GM18909 (cell line): Measurements from ENCODE around the gene PPP2R5E.
A peak's percentile ranks its signal among the peaks of the same experiment; 100 is the strongest.
"Not testable (repeated sequence)": the region's sequence is repeated elsewhere in the genome, so short reads cannot be mapped to it uniquely, and the experiment has no call there.

Experiments
- ATAC-seq: cut with Tn5 transposase; IDR thresholded peaks from one replicate; pipeline ENCODE4 v1.9.1; 2021; ENCODE audit warnings: mild to moderate bottlenecking; ENCODE audit not compliant: unreplicated experiment, poor library complexity

PPP2R5E gene

DNA sequence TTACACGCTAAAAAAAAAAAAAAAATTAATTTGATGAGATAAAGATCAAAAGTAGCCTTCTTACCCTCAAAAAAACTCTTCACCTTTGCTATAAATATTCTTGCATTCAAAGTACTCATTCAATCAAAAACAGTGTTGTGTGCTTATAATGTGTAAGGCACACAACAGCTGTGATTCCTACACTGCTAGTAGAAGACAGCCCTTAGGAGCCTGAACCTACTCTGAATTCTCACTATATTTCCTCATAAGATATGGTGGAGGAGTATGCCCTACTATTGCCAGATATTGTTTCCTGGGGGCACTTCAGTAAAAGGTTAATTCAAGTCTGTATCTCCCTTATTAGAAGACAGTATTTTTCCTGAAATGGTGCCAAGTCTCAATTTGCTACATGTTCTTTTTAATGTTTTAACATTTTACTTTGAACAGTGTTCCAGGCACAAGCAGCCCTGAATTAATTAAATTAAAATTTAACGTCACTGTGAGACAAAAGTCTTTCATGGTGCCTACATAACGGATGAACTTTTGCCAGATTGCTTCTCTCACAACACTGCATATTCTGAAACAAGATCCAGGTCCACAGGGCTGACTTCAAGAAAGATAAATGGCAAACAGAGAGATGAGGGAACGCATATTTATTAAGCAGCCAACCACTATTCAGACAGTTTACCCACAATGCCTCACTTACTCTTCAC is 19.3 kb downstream of the PPP2R5E start:
- no peak for ATAC-seq

DNA sequence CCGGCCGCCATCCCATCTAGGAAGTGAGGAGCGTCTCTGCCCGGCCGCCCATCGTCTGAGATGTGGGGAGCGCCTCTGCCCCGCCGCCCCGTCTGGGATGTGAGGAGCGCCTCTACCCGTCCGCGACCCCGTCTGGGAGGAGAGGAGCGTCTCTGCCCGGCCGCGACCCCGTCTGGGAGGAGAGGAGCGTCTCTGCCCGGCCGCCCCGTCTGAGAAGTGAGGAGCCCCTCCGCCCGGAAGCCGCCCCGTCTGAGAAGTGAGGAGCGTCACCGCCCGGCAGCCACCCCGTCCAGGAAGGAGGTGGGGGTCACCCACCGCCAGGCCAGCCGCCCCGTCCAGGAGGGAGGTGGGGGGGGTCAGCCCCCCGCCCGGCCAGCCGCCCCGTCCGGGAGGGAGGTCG is 20.7 kb downstream of the PPP2R5E start:
- not testable (repeated sequence) for ATAC-seq

DNA sequence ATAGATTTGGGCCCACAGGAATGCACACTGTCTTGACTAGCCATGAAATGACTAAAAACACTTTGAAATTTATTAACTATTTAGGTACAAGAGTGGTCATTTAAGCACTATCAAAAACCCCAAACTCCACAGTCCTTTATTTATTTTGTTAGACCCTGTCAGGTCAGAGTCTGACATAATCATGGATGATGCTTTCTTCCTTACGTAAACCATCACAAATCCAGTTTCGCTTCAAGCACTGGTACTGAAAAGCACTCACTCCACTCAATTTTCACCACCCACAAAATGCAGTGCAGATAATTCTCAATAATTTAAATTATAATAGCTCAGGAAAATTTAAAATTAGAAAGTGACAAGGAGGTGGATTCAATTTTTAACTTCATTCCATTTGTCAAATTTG is 25.8 kb downstream of the PPP2R5E start:
- ATAC-seq: no peak

DNA sequence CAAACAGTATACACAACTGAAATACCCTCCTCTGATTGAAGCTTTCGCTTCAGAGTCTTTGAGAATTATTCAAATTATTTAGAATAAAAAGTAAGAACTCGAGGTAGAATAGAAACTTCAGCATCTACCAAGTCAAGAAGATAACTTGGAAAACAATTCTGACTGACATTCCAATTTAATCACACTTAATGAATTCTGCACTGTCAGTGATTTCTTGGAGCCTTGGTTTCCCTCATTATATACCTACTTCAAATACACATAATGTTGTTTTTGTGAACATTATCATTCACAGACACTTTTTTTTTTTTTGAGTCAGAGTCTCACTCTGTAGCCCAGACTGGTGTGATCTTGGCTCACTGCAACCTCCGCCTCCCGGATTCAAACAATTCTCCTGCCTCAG is 27.9 kb downstream of the PPP2R5E start:
- no peak for ATAC-seq

DNA sequence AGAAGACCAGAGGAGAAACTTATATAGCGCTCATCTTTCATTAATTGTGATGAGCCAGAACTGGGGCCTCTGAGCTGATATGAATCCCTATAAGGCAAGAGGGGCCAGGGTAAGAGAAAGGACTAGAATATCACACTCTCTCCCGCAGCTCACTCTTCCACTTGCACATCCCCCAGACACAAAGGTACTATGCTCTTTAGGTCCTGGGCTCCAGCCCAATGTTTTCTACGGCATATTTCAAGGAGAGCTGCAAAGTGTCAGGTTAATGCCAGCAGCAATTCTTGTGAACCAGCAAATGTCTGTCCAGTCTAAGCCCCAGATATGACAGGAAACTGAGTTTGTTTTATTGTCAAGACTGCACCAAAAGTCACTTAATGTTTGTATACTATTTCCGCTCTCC is 29.4 kb downstream of the PPP2R5E start:
- no peak for ATAC-seq

DNA sequence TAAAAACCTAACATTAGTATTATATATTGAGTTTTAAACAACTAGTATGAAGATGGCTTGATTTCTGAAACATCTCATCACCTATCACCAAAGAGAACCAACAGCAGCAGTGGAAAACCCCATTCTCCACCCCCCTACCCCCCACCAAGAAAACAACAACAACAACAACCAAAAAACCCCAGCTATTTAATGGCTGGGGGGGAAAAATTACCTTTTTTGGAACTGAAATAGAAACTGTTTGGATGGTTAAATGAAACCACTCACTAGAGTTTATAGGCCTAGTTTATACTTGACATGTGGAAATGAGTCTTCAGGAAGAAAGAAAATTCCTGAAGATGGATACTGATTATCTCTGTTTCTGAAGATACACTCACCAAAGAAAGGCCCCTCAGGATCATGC is 30.3 kb downstream of the PPP2R5E start:
- ATAC-seq: no peak

DNA sequence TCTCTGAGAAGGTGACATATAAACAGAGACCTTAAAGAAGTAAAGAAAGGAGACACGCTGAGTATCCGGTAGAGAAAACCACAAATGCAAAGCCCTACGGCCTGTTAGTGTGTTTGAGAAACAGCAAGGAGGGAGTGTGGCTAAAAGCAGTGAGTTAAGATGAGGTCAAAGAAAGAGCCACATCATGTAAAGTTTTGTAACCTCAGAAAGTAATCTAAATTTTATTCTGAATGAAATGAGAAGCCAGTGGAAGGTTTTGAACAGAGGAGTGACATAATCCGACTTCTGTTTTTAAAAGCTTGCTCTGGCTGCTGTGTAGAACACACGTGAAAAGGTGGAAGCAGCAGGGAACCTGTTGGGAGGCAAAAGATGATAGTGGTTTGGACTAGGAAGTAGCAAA is 32.6 kb downstream of the PPP2R5E start:
- ATAC-seq: peak; percentile 94

DNA sequence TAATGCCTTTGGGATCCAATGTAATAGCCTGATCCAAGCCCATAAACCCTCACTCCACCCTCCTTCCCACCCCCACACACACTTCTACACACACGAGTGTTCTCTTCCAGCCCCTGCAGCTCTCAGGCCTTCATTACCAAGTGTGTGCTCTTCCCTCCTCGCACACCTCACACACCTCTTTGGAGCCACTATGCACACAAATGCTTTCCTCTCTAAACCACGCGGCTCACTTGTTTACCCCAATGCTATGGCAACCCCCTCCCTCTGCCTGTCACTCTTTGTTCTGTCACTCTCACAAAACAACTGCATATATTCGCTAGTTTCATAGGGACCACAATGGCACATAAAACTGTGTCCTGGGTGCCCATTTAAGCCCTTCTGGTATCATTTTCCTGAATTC is 35.1 kb downstream of the PPP2R5E start:
- ATAC-seq: no peak

DNA sequence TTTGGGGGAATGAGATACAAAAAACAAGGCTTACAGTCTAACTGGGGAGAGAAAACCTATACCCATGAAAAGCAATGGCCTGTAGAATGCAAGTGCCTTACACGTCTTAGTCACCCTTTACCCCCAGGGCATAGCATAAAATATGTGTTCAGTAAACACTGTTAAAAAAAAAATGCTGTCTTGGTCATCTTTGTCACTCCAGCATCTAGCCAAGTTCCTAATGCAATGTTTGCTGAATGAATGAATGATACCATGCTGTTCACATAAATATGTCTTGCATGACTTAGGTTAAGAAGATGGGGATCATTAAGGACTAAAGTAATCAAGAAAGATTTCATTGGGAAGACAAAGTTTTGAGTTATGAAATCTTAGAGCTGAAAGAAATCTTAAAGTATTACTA is 38.5 kb downstream of the PPP2R5E start:
- no peak for ATAC-seq

DNA sequence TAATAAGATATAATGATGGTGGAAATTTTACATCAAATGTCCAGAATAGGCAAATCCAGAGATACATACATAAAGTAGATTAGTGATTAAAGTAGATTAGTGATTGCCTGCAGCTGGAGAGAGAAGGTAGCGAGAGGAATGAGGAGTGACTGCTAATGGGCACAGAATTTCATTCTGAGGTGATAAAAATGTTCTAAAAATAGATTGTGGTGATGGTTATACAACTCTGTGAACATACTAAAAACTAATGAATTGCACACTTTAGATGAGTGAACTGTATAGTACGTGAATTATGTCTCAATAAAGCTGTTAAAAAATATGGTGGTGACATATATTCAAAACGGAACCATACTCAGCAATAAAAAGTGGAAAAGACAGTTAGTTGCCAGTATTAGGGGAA is 41.7 kb downstream of the PPP2R5E start:
- ATAC-seq: no peak

DNA sequence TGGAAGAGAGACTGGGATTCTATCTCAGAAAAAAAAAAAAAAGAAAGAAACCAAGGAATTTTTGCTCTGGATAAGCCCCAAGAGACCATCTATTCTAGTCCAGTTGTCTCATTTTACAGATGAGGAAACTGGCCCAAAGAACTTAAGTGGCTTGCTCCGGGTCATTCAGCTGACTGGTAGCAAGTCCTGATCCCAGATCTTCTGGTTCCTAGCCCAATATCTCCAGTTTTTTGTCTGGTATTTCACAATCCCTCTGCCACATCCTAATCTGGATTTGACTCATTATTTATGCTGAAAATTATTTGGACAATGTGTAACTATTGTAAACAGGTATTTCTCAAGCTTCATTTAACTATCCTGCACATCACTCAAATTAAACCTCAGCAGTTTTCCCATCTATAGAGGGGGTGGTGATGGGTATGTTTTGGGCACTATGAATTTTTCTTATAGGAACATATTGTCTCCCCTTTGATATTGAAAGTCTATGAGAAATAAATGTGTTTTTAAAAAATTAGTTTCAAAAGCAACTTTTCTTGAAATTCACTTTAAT is 43.4 kb downstream of the PPP2R5E start:
- ATAC-seq: no peak

DNA sequence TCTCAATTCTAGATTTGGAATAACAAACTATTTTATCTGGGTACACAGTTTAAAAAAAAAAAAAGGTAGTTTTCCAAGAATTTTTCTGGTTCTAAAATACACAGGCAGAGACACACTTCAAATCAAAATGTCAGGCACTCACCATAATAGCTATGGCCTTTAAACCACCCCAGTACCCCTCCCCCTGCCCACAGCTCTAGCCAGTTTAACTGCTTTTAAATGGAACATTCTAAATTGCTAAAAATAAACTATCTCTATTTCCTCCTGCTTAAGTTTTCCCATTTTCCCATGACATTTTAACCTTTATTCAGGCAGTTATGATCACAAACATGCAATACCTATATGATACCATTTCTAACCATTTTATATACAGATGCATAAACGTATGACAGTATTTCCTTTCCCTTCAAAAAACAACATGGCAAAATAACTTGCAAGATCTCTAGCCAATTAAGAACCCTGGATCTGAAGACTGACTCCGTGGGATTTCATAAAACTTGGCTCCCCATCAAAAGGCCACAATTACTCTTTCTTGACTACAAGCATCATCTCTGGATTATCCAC is 46.3 kb downstream of the PPP2R5E start:
- ATAC-seq: no peak

DNA sequence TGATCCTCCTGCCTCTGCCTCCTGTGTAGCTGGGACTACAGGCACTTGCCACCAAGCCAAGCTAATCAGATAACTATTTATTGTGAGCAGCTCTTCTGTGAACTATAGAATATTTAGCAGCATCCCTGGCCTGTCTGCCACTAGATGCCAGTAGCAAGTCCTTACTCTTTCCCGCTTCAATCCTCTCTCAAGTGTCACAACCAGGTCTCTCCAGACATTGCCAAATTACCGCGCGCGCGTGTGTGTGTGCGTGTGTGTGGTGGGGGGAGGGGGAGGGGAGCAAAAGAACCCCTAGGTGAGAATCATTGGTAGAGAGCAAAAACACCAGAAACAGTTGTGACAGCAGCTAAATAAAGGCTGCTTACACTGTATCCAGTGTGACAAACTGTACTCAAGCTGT is 49.9 kb downstream of the PPP2R5E start:
- ATAC-seq: no peak

DNA sequence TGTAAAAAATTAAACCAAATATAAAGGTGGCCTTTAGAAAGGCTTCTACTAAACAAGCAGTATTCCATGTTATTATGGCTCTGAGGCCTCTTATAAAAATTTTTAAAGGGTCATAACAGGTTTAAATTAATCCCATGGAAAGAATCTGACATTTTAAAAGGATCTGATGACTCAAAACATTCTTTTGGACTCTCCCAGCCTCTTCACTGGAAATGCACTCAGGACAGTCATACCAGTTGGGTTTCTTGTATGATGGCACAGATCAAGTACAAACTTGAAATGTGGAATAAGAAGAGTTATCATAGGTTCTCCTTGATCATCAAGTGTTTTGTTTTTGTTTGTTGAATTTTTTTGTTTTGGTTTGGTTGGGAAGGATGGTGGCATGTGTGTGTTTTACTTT is 50.8 kb downstream of the PPP2R5E start:
- no peak for ATAC-seq

DNA sequence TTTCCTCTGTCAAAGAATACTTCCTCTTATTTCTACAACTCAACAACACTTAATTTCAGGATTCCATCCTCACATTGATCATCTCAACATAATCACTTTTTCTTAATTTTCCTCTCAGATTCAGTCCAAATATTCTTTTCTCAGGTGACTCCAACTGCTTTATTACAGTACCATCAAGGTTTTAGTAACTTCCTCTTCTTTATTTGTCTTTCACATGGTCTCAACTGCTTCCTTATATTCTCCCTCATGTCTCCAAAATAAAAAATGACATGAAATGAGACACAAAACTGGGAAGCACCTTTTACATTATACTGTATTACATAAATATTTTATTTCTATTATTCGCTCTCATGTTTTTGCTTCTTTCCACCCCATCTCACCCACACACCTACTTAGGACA is 55.5 kb downstream of the PPP2R5E start:
- no peak for ATAC-seq

DNA sequence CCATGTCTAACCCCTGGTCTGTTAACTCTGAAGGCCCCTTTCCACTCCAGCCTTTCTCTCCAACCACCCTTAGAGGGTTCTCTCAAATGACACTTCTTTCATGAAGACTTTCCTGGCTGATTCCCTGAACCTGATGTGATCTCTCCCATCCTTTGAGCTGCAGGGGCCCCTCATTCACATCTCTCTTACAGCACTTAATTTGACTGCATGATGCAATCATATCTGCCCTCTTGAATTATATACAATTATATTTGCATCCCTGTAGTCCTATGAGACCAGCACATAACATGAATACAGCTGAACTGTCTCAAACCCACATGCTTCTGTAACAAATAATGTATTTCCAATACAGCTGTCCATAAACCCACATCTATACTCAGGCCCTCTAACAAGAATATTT is 56.4 kb downstream of the PPP2R5E start:
- ATAC-seq: no peak

DNA sequence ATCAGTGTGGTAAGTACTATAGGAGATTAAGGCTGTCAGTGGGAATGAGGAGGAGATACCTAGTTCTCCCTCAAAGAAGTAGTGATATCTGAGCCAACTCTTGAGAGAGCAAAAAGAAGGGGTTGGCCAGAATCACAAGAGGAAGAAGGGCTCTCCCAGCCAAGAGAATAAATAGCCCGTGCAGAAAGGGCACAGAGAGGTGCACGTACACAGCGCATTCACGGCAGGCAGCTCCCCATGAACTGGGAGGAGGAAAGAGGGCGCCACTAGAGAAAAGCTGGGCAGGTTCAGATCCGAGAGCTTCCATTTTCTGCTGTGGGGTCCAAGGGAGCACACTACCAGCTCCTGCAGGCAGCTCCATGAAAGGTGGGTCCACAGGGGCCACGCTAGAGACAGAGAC is 59.9 kb downstream of the PPP2R5E start:
- ATAC-seq: no peak

DNA sequence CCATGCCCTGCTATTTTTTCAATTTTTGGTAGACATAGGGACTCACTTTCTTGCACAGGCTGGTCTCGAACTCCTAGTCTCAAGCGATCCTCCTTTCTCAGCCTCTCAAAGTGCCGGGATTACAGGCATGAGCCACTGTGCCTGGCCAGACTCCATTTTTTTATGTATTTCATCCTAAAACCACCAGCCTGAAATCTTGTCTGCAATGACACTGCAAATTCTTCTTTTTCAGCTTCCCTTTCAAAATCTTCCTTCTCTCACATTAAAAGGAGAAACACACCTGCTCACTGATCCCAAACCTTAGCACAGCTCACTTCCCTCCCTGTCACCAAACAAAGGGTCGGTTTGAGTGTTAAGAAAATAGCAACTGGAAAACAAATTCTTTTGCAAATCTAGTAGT is 62.6 kb downstream of the PPP2R5E start:
- no peak for ATAC-seq

DNA sequence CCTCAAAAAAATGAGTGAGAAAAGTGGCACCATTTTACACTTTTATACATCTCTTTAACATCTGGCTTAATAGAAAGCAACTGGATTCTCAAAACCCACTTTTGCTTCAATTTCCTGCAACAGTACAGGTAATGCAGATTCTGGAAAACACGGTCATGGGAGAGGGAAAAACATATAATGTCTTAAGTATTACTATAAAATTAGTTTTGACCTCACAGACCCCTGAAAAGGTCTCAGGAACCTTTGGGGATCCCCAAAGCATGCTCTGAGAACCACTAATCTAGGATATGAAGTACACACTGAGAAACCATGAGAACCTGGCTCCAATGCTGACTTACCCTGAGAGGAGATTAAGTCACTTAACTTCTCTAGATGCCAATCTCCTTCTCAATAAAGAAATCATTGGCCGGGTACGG is 64.7 kb downstream of the PPP2R5E start:
- ATAC-seq: peak; percentile 65

DNA sequence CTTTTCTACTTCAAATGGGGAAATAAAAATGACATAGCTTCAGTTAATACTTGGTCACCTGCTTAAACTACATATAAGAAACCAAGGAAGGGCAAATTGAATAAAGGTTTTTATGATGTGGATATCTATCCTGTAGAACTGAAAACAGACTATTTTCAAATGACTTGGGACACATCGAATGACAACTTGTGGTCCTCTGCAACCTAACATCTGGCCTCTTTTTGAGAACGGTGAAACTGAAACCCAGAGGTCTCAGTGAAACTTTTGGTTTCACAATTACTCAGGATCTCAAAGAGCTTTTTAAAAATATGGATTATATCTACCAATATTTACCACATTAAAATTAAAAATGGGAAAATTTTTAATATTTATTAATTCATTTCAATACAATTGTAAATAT is 65.2 kb downstream of the PPP2R5E start:
- ATAC-seq: peak; percentile 88

DNA sequence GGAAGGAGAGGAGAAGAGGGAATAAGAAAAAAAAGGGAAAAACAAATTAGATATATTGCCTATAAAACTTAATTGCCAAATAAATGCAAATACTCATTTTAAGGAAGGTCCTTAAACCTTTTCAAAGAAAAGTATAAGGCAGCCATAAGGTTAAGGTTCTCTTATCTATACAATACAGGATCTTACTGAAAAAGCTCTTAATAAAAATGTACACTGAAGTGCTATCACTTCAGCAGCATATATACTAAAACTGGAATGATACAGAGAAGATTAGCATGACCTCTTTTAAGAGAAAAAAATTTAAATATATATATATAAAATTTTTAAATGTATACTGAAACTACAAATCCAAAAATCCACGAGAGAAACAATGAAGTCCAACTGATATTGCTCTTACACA is 65.6 kb downstream of the PPP2R5E start:
- no peak for ATAC-seq

DNA sequence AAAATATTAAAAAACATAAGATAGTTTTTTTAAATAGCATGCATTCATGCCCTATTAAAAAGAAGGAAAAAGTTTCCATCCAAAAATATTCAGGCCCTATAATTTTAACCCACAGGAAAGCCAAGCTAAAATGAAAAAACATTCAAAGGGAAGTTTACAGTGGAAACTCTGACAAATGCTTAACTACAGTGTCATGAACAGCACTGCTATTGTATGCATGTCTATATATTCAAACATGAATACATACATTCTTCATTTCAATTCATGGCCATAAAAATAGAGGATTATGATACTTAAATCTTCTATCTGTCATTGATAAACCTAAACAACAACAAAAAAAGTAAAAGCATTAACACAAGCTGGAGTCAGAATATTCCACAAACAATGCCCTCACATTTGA is 67.4 kb downstream of the PPP2R5E start:
- no peak for ATAC-seq
